Stimulated activated naive CD8-positive, alpha-beta T cell treated with anti-CD3 and anti-CD28 coated beads, Interleukin-15, Interleukin-2, amounts not matched to agents 100 U/mL and 50 U/mL, for 24 hours (primary cell): ENCODE measurements around the gene GSDME.
A peak's percentile ranks its signal among the peaks of the same experiment; 100 is the strongest.
"Not testable (repeated sequence)": the region's sequence is repeated elsewhere in the genome, so short reads cannot be mapped to it uniquely, and the experiment has no call there.

Source experiments
- ATAC-seq: fragments of 150-1000 bp; cut with Tn5 transposase; one replicate; pipeline ENCODE4 v1.10.0; 2021
- DNase-seq: peaks from one replicate; pipeline ENCODE4 v3.0.0; 2021

Gene GSDME

DNA sequence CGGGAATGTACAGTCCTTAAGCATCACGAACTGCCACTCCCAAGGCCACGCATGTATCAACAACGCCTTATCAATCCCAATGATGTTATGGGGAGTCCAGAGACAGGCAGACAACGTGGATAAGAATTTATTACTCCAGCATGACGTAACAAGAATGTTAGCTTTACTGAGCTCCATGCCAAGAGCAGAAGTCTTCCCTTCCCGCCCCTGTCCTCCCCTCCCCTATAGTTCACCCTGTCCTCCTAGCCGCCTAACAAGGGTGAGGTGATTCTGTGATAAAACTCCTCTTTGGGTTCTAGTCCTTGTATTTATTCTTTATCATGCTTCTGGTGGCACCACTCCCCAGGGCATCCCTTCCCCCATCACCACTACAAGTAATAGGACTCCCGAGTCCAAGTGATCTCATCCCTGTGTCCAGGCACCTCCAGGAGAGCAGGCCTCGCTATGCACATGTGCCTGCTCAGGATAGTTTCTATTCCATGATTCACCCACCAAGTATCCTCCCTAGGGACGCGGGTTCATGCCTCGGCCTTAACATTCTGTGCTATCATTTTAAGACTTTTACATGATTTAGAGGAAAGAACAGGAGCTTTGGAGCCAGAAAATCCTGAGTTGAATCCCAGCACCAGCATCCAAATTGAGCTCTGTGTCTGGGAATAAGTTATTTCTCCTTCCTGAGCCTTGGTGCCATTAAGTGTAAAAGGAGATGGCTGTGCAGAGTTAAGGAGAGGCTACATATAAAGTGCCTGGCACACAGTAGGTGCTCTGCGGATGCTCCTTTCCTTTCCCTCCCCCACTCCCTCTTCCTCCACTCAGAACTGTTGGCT is 15.4 kb downstream of the GSDME start:
- DNase-seq: no peak
- no peak for ATAC-seq

DNA sequence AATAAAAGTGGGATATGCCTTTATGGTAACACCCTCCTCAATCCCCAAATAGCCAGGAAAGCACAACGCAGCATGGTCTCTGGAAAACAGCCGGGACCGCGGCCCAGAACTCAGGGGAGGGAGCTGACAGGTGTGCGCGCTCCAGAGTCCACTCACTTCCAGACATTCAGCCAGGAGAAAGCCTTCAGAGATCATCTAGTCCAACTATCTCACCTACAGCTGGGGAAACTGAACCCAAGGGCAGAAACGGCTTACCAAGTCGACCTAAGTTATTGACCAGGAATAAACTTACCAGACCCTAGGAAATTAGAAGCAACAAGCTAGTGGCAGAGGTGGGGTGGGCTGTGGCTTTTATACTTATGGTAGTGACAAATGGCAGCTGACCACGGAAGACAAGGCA is 16.4 kb downstream of the GSDME start:
- DNase-seq (no peak), ATAC-seq (no peak)

DNA sequence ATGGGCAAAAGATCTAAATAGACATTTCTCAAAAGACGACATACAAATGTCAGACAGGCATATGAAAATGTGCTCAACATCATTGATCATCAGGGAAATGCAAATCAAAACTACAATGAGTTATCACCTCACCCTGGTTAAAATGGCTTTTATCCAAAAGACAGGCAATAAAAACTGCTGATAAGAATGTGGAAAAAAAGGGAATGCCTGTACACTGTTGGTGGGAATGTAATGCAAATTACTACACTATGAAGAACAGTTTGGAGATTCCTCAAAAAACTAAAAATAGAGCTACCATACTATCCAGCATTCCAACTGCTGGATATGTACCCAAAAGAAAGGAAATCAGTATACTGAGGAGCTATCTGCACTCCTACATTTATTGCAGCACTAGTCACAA is 18.0 kb downstream of the GSDME start:
- ATAC-seq: no peak
- no peak for DNase-seq

DNA sequence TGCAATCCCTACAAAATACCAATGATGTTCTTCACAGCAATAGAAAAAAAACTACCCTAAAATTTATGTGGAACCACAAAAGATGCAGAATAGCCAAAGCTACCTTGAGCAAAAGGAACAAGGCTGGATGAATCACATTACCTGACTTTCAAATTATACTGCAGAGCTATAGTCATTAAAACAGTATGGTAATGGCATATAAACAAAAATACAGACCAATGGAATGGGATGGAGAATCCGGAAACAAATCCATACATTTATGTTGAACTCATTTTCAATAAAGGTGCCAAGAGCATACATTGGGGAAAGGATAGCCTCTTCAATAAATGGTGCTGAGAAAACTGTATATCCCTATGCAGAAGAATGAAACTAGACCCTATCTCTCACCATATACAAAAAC is 18.7 kb downstream of the GSDME start:
- ATAC-seq (no peak), DNase-seq (no peak)

DNA sequence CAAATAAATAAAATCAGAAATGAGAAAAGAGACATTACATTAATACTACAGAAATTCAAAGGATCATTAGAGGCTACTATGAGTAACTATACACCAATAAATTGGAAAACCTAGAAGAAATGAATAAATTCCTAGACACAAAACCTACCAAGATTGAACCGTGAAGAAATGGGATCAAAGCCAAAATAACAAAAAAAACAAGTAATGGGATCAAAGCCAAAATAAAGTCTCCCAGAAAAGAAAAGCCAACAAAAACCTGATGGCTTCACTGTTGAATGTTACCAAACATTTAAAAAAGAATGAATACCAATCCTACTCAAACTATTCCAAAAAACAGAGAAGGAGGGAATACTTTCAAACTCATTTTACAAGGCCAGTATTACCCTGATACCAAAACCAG is 20.0 kb downstream of the GSDME start:
- ATAC-seq (no peak), DNase-seq (no peak)

DNA sequence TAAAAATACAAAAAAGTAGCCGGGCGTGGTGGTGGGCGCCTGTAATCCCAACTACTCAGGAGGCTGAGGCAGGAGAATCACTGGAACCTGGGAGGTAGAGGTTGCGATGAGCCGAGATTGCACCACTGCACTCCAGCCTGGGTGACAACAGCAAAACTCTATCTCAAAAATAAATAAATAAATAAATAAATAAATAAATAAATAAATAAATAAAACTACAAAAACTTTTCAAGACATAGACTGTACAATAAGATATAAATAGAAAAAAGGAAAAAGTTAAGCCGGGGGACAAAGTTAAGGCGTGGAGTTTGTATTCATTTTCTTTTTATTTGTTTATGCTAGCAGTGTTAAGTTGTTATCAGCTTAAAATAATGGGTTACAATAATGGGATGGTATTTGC is 21.7 kb downstream of the GSDME start:
- not testable (repeated sequence) for ATAC-seq, DNase-seq

DNA sequence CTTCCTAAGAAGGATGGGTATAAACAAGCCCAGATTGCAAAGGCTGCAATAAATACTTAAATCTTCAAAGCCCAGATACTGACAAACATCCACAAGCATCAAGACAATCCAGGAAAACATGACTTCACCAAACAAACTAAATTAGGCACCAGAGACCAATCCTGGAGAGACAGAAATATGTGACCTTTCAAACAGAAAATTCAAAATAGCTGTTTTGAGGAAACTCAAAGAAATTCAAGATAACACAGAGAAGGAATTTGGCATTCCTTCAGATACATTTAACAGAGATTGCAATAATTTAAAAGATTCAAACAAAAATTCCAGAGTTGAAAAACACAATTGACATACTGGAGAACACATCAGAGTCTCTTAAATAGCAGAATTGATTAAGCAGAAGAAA is 23.0 kb downstream of the GSDME start:
- no peak for ATAC-seq
- DNase-seq: no peak

DNA sequence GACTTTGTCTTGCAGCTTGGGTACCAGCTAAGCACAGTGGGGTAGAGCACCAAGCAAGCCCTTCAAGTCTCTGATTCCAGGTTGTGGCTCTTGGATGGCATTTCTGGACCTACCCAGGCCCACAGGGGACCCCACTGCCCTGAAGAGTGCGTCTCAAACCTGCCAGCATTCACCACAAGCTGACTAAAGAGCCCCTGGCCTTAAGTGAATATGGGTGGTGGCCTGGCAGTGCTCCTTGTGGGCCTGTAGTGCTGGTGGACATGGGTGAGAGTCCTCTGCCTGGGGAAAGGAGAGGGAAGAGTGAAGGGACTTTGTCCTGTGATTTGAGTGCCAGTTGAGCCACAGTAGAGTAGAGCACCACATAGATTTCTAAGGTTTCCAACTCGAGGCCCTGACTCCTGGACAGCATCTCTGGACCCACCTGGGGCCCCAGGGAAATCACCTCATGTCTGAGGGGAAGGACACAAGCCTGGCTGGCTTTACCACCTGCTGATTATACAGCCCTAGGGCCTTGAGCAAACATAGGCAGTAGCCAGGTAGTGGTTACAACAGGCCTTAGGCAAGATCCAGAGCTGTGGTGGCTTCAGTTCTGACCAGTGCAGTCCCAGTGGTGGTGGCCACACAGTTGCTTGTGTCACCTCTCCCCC is 23.7 kb downstream of the GSDME start:
- no peak for DNase-seq
- ATAC-seq: no peak

DNA sequence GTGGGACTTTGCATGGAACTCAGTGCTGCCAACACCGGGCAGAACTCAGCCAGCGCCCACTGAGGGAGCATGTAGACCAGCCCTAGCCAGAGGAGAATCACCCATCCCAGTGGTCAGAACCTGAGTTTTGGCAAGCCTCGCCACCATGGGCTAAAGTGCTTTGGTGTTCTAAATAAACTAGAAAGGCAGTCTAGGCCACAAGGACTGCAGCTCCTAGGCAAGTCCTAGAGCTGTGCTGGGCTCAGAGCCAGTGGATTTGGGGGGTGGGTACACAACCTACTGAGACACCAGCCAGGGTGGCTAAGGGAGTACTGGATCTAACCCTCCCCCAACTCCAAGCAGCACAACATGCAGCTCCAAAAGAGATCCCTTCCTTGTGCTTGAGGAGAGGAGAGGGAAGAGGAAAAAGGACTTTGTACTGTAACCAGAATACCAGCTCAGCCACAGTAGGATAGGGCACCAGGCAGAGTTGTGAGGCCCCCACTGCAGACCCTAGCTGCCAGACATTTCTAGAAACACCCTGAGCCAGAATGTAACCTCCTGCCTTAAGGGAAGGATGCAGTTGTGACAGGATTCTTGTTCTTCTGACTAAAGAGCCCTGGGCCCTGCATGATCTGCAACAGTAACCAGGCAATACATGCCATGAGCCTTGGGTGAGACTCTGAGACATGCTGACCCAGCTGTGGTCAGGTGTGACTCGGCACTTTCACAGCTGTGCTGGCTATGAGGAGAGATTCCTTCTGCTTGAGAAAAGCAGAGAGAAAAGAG is 24.4 kb downstream of the GSDME start:
- ATAC-seq (no peak), DNase-seq (no peak)

DNA sequence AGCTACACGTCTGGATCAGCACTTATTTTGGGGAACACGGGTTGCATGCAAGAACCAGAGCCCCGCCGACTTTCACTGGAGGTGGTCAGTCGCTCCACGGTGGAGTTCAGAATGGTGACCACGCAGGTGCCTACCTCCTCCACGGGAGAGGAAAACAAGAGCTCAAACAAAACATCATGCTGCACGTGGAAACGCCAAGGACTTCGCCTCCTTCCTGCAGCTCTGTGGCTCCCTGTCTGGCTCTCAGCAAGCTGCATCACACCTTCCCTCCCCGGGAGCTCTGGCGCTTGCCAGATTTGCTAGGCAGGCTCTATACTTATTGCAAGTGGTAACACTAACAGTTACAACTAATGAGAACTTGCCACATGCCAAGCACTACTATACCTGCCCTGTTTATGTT is 26.0 kb downstream of the GSDME start:
- no peak for ATAC-seq

DNA sequence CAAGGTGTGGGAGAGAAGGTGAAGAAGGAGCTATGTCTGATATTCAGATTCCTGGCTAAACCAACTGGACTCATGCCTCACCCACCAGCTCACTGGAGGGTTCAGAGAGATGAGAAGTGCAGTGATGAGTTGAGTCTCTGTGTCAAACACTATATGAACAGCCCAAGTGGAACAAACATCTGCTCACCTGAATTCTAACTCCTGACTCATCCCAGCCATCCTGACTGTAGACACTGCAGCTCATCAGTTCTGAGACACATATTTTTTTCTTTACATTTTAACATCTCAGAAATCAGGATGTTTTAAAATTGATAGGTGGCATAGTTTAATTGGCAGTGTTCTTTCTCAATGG is 27.3 kb downstream of the GSDME start:
- DNase-seq: no peak
- ATAC-seq: peak; percentile 33

More for the DNA sequence above, 26.0 kb downstream of the GSDME start:
- DNase-seq: no peak

DNA sequence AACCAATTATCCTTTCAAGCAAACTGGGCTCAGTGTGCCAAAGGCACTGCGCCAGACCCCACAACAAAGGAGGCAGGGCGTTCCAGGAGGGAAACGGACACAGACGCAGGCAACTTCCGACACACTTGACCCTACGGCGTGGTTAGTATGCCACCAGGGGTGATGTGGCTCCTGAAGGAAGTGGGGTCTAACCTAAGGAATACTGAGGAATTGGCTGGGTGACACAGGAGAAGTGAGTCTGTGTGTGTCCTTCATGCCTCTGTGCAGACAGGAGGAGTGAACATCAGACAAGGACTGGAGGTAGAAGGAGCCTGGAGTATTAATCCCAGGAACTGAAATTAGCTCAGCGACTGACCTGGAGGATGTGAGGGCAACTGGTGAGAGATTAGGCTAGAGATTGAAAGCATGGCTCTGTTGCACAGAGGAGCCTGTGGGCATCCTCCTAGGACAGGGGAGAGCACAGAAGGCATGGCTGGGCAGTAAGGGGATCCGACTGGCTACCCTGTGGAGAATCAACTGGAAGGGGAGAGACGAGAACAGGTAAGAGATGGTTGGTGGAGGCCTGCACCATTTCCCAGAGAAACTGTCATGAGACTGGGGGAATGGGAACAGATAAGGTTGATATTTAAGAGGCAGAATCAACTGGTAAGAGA is 27.8 kb downstream of the GSDME start:
- ATAC-seq (no peak), DNase-seq (no peak)

DNA sequence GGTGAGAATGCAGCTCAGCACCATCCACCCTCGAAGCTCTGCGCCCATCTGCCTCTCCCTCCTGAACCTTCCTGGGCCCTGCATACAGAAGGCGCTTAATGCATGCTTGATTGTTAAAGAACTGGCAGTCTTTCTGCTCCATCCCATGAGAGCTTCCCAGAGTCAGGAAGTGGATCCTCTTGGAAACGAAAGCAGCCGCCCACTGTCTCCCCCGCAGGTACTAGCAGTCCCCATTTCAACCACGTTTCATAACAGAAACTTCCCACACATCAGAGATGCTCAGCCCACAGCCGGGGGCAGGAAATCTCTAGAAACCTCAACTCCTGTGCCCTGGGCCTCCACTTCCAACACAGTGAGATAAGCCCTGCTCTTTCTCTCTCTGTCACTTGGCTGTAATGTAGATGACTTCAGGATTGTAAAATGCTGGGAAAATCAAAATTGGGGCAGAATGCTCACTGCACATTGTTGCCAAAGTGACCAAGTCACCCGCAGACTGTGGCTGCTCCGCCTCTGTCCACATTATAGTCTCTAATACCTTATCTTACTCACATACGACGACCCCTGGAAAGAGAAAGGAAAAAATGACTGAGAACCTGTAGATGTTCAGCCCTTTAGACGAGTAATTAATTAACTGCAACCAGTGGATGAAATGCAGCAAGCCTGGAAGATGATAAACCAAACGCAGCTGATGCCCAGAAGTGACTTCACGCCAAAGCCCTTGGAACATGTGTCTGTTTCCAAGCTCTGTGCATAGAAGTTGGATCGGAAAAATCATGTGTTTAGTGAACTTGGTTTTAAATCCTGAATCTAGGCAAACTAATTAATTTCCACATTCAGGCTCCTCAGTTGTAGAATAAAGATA is 28.5 kb downstream of the GSDME start:
- DNase-seq (peak; percentile 17), ATAC-seq (peak; percentile 55)

DNA sequence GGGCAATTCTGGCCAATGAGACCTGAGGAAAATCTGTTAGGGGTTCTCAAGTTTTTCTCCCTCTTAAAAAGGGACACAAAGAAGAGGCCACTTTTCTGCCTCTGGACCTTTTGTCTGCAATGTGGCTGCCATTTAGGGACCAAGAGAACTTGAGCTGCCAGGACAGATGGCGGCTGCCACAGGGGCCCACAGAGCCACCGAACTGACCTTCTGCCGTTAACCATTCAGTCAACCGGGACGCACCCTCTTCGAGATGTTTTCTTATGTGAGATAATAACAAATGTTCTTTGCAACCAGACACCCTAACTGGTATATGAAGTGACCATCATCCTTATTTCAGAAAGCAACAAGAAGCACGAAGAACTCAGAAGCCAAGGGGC is 29.2 kb downstream of the GSDME start:
- ATAC-seq (no peak), DNase-seq (no peak)

DNA sequence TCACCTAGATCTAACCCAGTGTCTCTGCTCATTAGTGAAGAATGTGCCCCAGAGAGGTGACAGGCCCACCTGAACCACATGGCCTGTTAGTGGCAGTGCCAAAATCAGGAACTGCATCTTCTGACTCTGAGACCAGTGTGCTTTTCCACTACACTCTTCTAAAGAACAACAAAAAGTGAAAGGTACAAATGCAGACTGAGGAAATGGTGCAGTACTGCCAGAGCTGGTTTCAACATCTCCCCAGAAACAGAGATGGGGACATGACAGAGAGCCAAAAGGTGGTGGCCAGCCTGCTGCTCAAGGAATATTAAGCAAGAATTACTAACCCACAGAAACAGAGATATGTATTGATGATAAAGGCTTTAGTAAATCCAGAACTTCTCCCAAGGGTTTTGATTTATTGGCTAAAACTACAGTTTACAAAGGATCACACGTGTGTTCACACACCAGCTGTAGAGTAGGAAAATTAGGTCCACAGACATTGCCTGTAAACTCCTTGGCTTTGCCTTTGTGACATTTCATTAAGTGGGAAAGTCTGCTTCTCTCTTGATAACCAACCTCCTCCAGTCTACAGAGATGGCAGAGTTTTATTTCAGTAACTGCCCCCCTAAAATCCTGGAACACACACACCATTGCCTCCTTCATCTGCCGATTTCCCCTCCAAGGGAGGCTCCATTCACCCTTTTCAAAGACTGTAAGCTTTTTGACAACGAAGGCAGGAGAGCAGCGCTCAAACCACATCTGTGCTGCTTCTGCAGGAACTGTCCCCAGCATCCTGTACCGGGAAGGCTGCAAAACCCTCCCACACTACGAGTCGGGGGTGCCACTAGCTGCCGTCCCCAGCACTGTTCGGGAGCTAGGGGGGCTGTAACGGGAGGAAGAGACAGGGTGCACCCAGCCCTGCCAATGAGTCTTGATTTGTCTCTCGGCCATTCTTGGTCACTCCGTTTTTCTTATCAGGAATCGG is 29.8 kb downstream of the GSDME start:
- ATAC-seq (no peak), DNase-seq (no peak)

DNA sequence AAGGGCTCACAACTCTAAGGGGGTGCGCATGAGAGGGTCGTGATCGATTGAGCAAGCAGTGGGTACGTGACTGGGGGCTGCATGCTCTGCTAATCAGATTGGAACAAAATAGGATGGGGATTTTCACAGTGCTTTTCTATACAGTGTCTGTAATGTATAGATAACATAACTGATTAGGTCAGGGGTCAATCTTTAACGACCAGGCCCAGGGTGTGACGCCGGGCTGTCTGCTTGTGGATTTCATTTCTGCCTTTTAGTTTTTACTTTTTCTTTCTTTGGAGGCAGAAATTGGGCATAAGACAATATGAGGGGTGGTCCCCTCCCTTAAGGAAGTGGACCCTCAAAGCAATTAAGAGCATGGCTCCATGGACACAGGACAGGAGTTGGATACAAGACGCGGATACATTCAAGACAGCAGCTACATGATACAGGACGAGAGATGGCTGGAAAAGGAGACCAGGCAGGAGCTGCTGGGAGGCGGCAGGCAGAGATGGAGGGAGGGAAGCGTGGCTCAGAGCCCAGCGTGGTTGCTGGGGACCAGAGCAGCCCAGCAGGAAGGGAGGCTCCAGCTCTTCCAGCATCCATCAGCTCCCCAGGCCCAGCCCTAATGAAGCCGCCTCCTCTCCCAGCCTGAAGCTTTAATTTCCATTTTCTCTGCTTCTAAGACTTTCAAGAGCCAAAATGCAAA is 31.6 kb downstream of the GSDME start:
- ATAC-seq: no peak
- no peak for DNase-seq

DNA sequence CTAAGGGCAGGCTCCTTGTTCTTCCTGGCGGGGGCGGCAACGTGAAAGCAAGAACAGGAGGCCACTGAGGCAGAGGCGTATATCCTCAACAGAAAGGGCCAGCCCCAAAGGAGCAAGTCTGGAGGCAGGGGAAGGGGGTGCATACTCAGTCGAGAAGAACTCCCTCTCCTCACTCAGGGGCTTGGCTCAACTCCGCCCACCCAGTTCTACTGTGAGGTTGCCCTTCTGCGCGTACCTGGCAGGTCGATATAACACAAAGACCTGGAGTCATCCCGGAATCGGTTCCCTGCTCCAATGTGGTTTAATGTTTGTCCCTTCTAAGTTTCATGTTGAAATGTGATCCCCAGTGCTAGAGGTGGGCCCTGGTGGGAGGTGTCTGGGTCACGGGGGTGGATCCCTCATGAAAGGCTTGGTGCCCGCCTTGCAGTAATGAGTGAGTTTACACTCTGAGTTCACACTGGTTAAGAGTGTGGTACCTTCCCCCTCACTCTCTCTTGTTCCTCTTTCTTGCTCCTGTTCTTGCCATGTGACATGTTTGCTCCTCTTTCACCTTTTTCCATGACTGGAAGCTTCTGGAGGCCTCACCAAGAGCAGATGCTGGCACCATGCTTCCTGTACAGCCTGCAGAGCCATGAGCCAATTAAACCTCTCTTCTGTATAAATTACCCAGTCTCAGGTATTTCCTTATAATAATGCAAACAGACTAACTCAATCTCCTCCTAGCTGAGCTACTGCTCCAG is 32.6 kb downstream of the GSDME start:
- ATAC-seq (no peak), DNase-seq (no peak)

DNA sequence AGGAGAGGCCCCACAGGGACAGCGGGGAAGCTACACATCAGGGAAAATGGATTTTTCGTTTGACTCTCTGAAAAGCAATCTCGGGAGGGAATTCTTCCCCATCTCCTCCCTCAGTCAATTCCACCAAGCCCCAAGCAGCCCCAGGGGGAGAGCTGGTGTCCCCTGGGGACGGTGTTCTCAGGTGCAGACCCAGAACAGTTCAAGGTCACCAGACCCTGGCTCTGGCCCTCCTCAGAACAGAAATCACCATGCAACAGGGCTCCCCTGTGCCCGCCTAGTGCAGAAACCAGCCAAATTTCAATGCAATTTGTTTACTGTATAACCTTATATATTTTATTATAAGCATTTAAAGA is 34.1 kb downstream of the GSDME start:
- no peak for ATAC-seq
- no peak for DNase-seq
